Measurements from ENCODE around the gene WNT4. TPM values are rescaled to one million over a fixed set of nuclear protein-coding genes. Genes with fewer than 3 reads are reported as not detected.

Gene WNT4
- total and polyA plus RNA-seq, 4 donors, result not detected

GRCh38 chr1:22074803-22075202, 68.1 kb downstream of the WNT4 start:
- Histone ChIP-seq H3K27me3 (ENCODE audit: control insufficient read depth in 1 of 2, insufficient read depth in 2 of 2, low read length in 1 of 2) (no peaks in the 10 kb centered on the region), H3K27ac (ENCODE audit: low read depth in 1 of 2, low read length in 2 of 2) (no peak overlapping the region), H3K9me3 (ENCODE audit: control insufficient read depth, low read length) (no peaks in the 10 kb centered on the region), H3K4me1 (ENCODE audit: control insufficient read depth in 1 of 2, insufficient read depth in 2 of 2, low read length in 2 of 2) (peaks cover 2 to 16% of the 10 kb centered on the region in 2 donors), H3K36me3 (ENCODE audit: control insufficient read depth in 1 of 2, insufficient read depth in 2 of 2, low read length in 1 of 2) (no peaks in the 10 kb centered on the region), H3K4me3 (ENCODE audit: low read length in 2 of 2) (no peak overlapping the region)
- ATAC-seq (ENCODE audit: low FRiP score), result no peak
- WGBS, 2 donors, result 8 to 22% methylated on average over 1 of the region's 1 CpG
- intact Hi-C loops (cut with DNase I), result no loop called here
- no peak for DNase-seq

- H3K4me3 ChIP-seq (ENCODE audit: low read length in 2 of 2), result no peak overlapping the region
- H3K27ac ChIP-seq (ENCODE audit: low read depth in 1 of 2, low read length in 2 of 2), result no peak overlapping the region
- H3K4me1 ChIP-seq (ENCODE audit: control insufficient read depth in 1 of 2, insufficient read depth in 2 of 2, low read length in 2 of 2), result peaks cover 3 to 14% of the 10 kb centered on the region in 2 donors
- DNase-seq (no peak), ATAC-seq (ENCODE audit: low FRiP score) (no peak)
- no peaks in the 10 kb centered on the region for H3K27me3 ChIP-seq (ENCODE audit: control insufficient read depth in 1 of 2, insufficient read depth in 2 of 2, low read length in 1 of 2)
- intact Hi-C loops (cut with DNase I), result no loop called here
- no peaks in the 10 kb centered on the region for H3K9me3 ChIP-seq (ENCODE audit: control insufficient read depth, low read length)
- 71 to 78% methylated on average over 2 of the region's 2 CpGs for WGBS, 2 donors
- H3K36me3 ChIP-seq (ENCODE audit: control insufficient read depth in 1 of 2, insufficient read depth in 2 of 2, low read length in 1 of 2), result no peaks in the 10 kb centered on the region
These were observed 71.4 kb downstream of the WNT4 start for GRCh38 chr1:22071511-22071910.

Other genes starting within 250 kb of the WNT4 start
- 1,000 to 10,000 TPM in 1 of 2 donors, 100 to 1,000 TPM in 1; 868 to 1,205 TPM for gene HSPG2, start 205.8 kb downstream of the WNT4 start, total RNA-seq
- gene HSPG2, start 205.8 kb downstream of the WNT4 start, polyA plus RNA-seq, result 100 to 1,000 TPM in 1 of 2 donors, 10 to 100 TPM in 1; 49.1 to 268 TPM
- gene CELA3B, start 166.1 kb downstream of the WNT4 start, total RNA-seq, result 1 to 10 TPM; 1.0 to 1.8 TPM
- gene CELA3B, start 166.1 kb downstream of the WNT4 start, polyA plus RNA-seq, result 1 to 10 TPM; 2.5 to 7.5 TPM
- 1 to 10 TPM; 5.0 to 5.2 TPM for gene CELA3A, start 141.4 kb downstream of the WNT4 start, total RNA-seq
- gene CELA3A, start 141.4 kb downstream of the WNT4 start, polyA plus RNA-seq, result 1 to 10 TPM; 8.5 to 9.5 TPM
- 100 to 1,000 TPM; 203 to 211 TPM for gene CDC42, start 90.4 kb downstream of the WNT4 start, total RNA-seq
- gene CDC42, start 90.4 kb downstream of the WNT4 start, polyA plus RNA-seq, result 100 to 1,000 TPM; 123 to 176 TPM